K562 (cell line): ENCODE data around the gene CNOT4. TPM values are rescaled to one million over a fixed set of nuclear protein-coding genes. Genes with fewer than 3 reads are reported as not detected.
A peak's percentile ranks its signal among the peaks of the same experiment; 100 is the strongest.

Experiments
- ADNP ChIP-seq: fragments of 200-800 bp; sonication (Bioruptor generic); IDR thresholded peaks from 2 replicates; pipeline ENCODE4 v1.6.1; 2016; ENCODE audit warnings: missing genetic modification characterization, missing compliant biosample characterization
- ASH1L ChIP-seq: fragments of 450-650 bp; IDR thresholded peaks from 2 replicates; pipeline ENCODE4 v1.6.1; 2018; ENCODE audit warnings: borderline replicate concordance, mild to moderate bottlenecking, low read depth; ENCODE audit not compliant: partially characterized antibody
- BMI1 ChIP-seq: fragments of 150-350 bp; IDR thresholded peaks from 2 replicates; pipeline ENCODE4 v1.6.1; 2014; ENCODE audit warnings: low read length
- CC2D1A ChIP-seq: fragments of 450-650 bp; IDR thresholded peaks from 2 replicates; pipeline ENCODE4 v1.6.1; 2017; ENCODE audit warnings: mild to moderate bottlenecking
- DNMT1 ChIP-seq: fragments of 450-650 bp; IDR thresholded peaks from 2 replicates; pipeline ENCODE4 v1.6.1; 2016; ENCODE audit warnings: antibody characterized with exemption, mild to moderate bottlenecking
- EP300 ChIP-seq: IDR thresholded peaks from 2 replicates; pipeline ENCODE4 v1.6.1; 2012; ENCODE audit warnings: low read length, improper control_type of control experiment
- GMEB1 ChIP-seq: fragments of 250-450 bp; sonication (Bioruptor Pico); IDR thresholded peaks from 2 replicates; pipeline ENCODE4 v1.4.0; 2020; ENCODE audit warnings: mild to moderate bottlenecking
- HDAC1 ChIP-seq, 2 experiments: fragments of 450-650 bp; IDR thresholded peaks; 2 replicates each; pipeline ENCODE4 v1.6.1; 2016 to 2017; ENCODE audit warnings: inconsistent platforms in 1 of 2, mild to moderate bottlenecking in 1 of 2, moderate library complexity in 1 of 2
- HNRNPLL ChIP-seq: fragments of 200-400 bp; formaldehyde crosslinking; IDR thresholded peaks from 2 replicates; pipeline ENCODE4 v1.6.1; 2017; ENCODE audit warnings: low read length, low read depth, mild to moderate bottlenecking; ENCODE audit not compliant: poor library complexity, severe bottlenecking
- ILK ChIP-seq: fragments of 450-650 bp; IDR thresholded peaks from 2 replicates; pipeline ENCODE4 v1.6.1; 2016; ENCODE audit warnings: missing genetic modification characterization, low read depth, mild to moderate bottlenecking, missing compliant biosample characterization, moderate library complexity, borderline replicate concordance
- KAT8 ChIP-seq: fragments of 450-650 bp; IDR thresholded peaks from 2 replicates; pipeline ENCODE4 v1.6.1; 2016; ENCODE audit warnings: low read depth, mild to moderate bottlenecking
- KDM4B ChIP-seq, 2 experiments: fragments of 450-650 bp in 1 of 2; sonication (generic) in 1 of 2; IDR thresholded peaks; 2 replicates each; pipeline ENCODE4 v1.6.1; 2016 to 2017; ENCODE audit warnings: borderline replicate concordance in 2 of 2, antibody characterized with exemption in 1 of 2, low read depth in 1 of 2, mild to moderate bottlenecking in 1 of 2
- LEF1 ChIP-seq: fragments of 450-650 bp; IDR thresholded peaks from 2 replicates; pipeline ENCODE4 v1.6.1; 2016; ENCODE audit warnings: mild to moderate bottlenecking
- MEF2A ChIP-seq: IDR thresholded peaks from 2 replicates; pipeline ENCODE4 v1.6.1; 2011; ENCODE audit warnings: low read depth, mild to moderate bottlenecking, low read length, moderate library complexity; ENCODE audit not compliant: control insufficient read depth
- MEIS2 ChIP-seq: fragments of 450-650 bp; IDR thresholded peaks from 2 replicates; pipeline ENCODE4 v1.6.1; 2014; ENCODE audit warnings: mild to moderate bottlenecking; ENCODE audit not compliant: partially characterized antibody
- MIER1 ChIP-seq: fragments of 450-650 bp; IDR thresholded peaks from 2 replicates; pipeline ENCODE4 v1.6.1; 2016; ENCODE audit warnings: antibody characterized with exemption, mild to moderate bottlenecking, low read depth
- MLLT1 ChIP-seq, 2 experiments: fragments of 450-650 bp; IDR thresholded peaks; 2 replicates each; pipeline ENCODE4 v1.6.1; 2016
- NCOA2 ChIP-seq, 2 experiments: fragments of 450-650 bp; IDR thresholded peaks; 2 replicates each; pipeline ENCODE4 v1.6.1; 2018; ENCODE audit warnings: mild to moderate bottlenecking in 2 of 2, moderate library complexity in 1 of 2; ENCODE audit not compliant: partially characterized antibody in 2 of 2
- PHF20 ChIP-seq: fragments of 450-650 bp; IDR thresholded peaks from 2 replicates; pipeline ENCODE4 v1.6.1; 2018; ENCODE audit not compliant: partially characterized antibody
- PURB ChIP-seq: sonication (generic); formaldehyde crosslinking; IDR thresholded peaks from 2 replicates; pipeline ENCODE4 v1.9.0; 2021; ENCODE audit warnings: low read depth, mild to moderate bottlenecking, missing genetic modification reagents
- SMARCA4 ChIP-seq: fragments of 450-650 bp; IDR thresholded peaks from 2 replicates; pipeline ENCODE4 v1.6.1; 2016
- TBL1XR1 ChIP-seq, 2 experiments: IDR thresholded peaks; 2 replicates each; pipeline ENCODE4 v1.6.1; 2012; ENCODE audit warnings: improper control_type of control experiment in 2 of 2, low read length in 2 of 2, mild to moderate bottlenecking in 1 of 2
- YY1 ChIP-seq, 3 experiments: IDR thresholded peaks; 2 replicates each; pipeline ENCODE4 v1.6.1; 2011; ENCODE audit warnings: low read length in 2 of 3, mild to moderate bottlenecking in 2 of 3, moderate library complexity in 2 of 3, borderline replicate concordance in 1 of 3, control low read depth in 1 of 3, low read depth in 1 of 3; ENCODE audit not compliant: insufficient read depth in 3 of 3, insufficient replicate concordance in 2 of 3, control insufficient read depth in 1 of 3, insufficient read length in 1 of 3; ENCODE audit errors: extremely low read depth in 1 of 3
- ZFP30 ChIP-seq: fragments of 250-450 bp; sonication (Bioruptor Pico); IDR thresholded peaks from 2 replicates; pipeline ENCODE4 v1.8.0; 2022; ENCODE audit warnings: moderate library complexity, mild to moderate bottlenecking, inconsistent platforms, borderline replicate concordance
- ZNF175 ChIP-seq: fragments of 200-800 bp; sonication (Bioruptor generic); IDR thresholded peaks from 2 replicates; pipeline ENCODE4 v1.6.1; 2016; ENCODE audit warnings: low read depth, mild to moderate bottlenecking, missing genetic modification characterization, missing compliant biosample characterization
- polyA plus RNA-seq, 8 experiments: library from polyadenylated mRNA; depleted of rRNA in 4 of 8; stranded (reverse) in 5 of 8; unstranded in 3 of 8; fragments of >200 nt; fragmentation: Nextera tagmentation in 2 of 8; fragmentation: Illumina TruSeq in 1 of 8; extraction: Ambion mirVana in 2 of 8; extraction: Trizol in 1 of 8; gene quantifications; 2 replicates each; pipeline versions ENCODE4 v1.2.1 to v1.2.3, GENCODE V29; 2011 to 2014; ENCODE audit warnings: inconsistent platforms in 1 of 8, missing spikeins in 1 of 8
- total RNA-seq, 7 experiments: library from RNA; depleted of rRNA in 6 of 7; stranded (reverse); fragments of >200 nt in 6 of 7; fragmentation: Illumina TruSeq in 2 of 7; extraction: Trizol in 2 of 7; gene quantifications; 2 replicates each; pipeline versions ENCODE4 v1.2.1 to v1.2.3, GENCODE V29; 2011 to 2021; ENCODE audit warnings: low replicate concordance in 1 of 7
- TF ChIP-seq, protein P1 (sequence below): fragments of 450-650 bp; IDR thresholded peaks from 2 replicates; pipeline ENCODE4 v1.6.1; 2016

Gene CNOT4
- total and polyA plus RNA-seq, 9 of the 15 experiments (the other 6 are each of a cell fraction or from before 2014, with no cell fraction given), result 8.6 to 24.1 (median 15.4) TPM

DNA sequence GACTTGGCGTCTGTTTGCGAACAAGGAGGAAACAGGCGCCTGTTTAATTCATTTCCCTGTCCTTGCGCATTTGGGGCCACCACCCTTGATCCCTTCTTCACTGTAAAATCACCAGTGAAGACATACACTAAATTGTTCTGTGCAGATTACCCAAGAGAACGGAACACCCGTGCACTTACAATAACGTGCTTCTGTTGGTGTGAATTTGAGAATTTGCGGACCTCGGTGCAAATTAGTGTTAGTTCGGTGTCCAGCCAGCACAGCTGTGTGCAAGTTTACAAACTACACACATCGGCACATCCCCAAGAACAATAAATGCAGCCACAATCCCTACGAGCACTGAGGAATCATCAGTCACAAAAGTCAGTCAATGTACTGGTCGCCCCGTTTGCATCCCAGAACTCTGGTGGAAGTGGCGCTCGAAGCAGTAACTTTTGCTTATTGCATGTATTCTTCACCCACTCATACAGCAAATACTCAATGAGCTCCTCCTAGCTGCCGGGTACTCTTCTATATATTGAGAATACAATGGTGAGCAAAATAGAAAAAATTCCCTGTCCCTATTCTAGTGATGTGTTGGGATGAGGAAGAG is 786 bp upstream of the CNOT4 start (continued):
- TF ChIP-seq, protein P1, sequence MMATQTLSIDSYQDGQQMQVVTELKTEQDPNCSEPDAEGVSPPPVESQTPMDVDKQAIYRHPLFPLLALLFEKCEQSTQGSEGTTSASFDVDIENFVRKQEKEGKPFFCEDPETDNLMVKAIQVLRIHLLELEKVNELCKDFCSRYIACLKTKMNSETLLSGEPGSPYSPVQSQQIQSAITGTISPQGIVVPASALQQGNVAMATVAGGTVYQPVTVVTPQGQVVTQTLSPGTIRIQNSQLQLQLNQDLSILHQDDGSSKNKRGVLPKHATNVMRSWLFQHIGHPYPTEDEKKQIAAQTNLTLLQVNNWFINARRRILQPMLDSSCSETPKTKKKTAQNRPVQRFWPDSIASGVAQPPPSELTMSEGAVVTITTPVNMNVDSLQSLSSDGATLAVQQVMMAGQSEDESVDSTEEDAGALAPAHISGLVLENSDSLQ, result no peak
- TF ChIP-seq KAT8 (no peak), MEIS2 (no peak), BMI1 (no peak), PHF20 (peak; percentile 20), SMARCA4 (peak; percentile 30), DNMT1 (0 out of 2 replicates have a peak, but pooled peaks have one; percentile 4), PURB (CRISPR knock-in tag) (no peak), ADNP (no peak), ZFP30 (CRISPR knock-in tag) (no peak), LEF1 (no peak), EP300 (no peak), YY1 (IDR thresholded peaks at IDR 0.05; ENCODE audit: borderline replicate concordance in 1 of 3, control insufficient read depth in 1 of 3, extremely low read depth in 1 of 3, insufficient read depth in 3 of 3, insufficient read length in 1 of 3, insufficient replicate concordance in 2 of 3, low read depth in 1 of 3, low read length in 2 of 3) (no peak), MLLT1 (IDR thresholded peaks at IDR 0.05) (no peak), CC2D1A (no peak), HNRNPLL (peak; percentile 62), MEF2A (no peak), HDAC1 (IDR thresholded peaks at IDR 0.05) (no peak), GMEB1 (CRISPR knock-in tag) (no peak), ILK (tag) (no peak), ZNF175 (CRISPR knock-in tag) (no peak), ASH1L (no peak), TBL1XR1 (IDR thresholded peaks at IDR 0.05; ENCODE audit: low read length in 2 of 2) (no peak), MIER1 (no peak), KDM4B (IDR thresholded peaks at IDR 0.05; ENCODE audit: borderline replicate concordance in 2 of 2, low read depth in 1 of 2) (no peak), NCOA2 (IDR thresholded peaks at IDR 0.05; ENCODE audit: partially characterized antibody in 2 of 2) (no peak)
